Right lobe of liver (tissue), 6 donors: ENCODE measurements around the gene ECHDC3. TPM values are rescaled to one million over a fixed set of nuclear protein-coding genes. Genes with fewer than 3 reads are reported as not detected.
"Not testable (repeated sequence)": the region's sequence is repeated elsewhere in the genome, so short reads cannot be mapped to it uniquely, and the experiment has no call there.

ENCODE experiments used
- ATAC-seq, 4 donors: fragments of 200-7000 bp; cut with Tn5 transposase; one replicate each; pipeline ENCODE4 v1.9.1; 2020; ENCODE audit warnings: mild to moderate bottlenecking in 4 of 4, moderate library complexity in 4 of 4
- DNase-seq, 3 donors: peaks; one replicate each; pipeline ENCODE4 v3.0.0-alpha.2; 2020
- H3K27ac ChIP-seq, 3 donors: fragments of 200-600 bp; one replicate each; pipeline ENCODE4 v1.8.0; 2022
- H3K27me3 ChIP-seq, 2 donors: fragments of 200-600 bp; one replicate each; pipeline ENCODE4 v1.8.0; 2022
- H3K36me3 ChIP-seq, 4 donors: fragments of 200-600 bp; sonication (generic) in 1 of 4; one replicate each; pipeline versions ENCODE4 v1.5.1 to v1.8.0; 2017 to 2022; ENCODE audit warnings: control low read depth in 1 of 4
- H3K4me1 ChIP-seq, 4 donors: fragments of 200-600 bp; sonication (generic) in 1 of 4; one replicate each; pipeline versions ENCODE4 v1.5.1 to v1.8.0; 2017 to 2022; ENCODE audit warnings: control low read depth in 1 of 4
- H3K4me3 ChIP-seq, 3 donors: fragments of 200-600 bp; one replicate each; pipeline ENCODE4 v1.8.0; 2022
- H3K9me3 ChIP-seq, 4 donors: fragments of 200-600 bp; sonication (generic) in 1 of 4; one replicate each; pipeline versions ENCODE4 v1.5.1 to v1.8.0; 2017 to 2022; ENCODE audit warnings: control low read depth in 1 of 4
- POLR2A ChIP-seq: fragments of 450-650 bp; IDR thresholded peaks from one replicate; pipeline ENCODE4 v1.6.1; 2017; ENCODE audit warnings: antibody characterized with exemption, mild to moderate bottlenecking
- WGBS: methylation state at CpG from one replicate; pipeline ENCODE4 v1.1.6; 2018; ENCODE audit warnings: low coverage, low lambda C conversion rate; ENCODE audit not compliant: insufficient coverage; ENCODE audit errors: missing lambda C conversion rate; 5-methylcytosine and 5-hydroxymethylcytosine counted together
- intact Hi-C, 2 donors: fragments of 100-400 bp; cut with DNase I; formaldehyde crosslinking; loops; one replicate each; pipeline versions ENCODE4 v1.11.2 to v1.14.1; 2022
- total RNA-seq, 6 experiments: library from RNA; depleted of rRNA in 2 of 6; stranded (reverse); fragments of >200 nt in 2 of 6; fragmentation: NEBNext Ultra II Directional in 3 of 6; extraction: Animal tissue kit (Norgen Biotek cat#: 25700) in 3 of 6; gene quantifications; one replicate each; pipeline versions ENCODE4 v1.1.0 to v1.2.4, GENCODE V29; 2016 to 2023
- TF ChIP-seq, protein P1 (sequence below), 4 donors: fragments of 200-600 bp in 3 of 4; fragments of 450-650 bp in 1 of 4; IDR thresholded peaks; one replicate each; pipeline versions ENCODE4 v1.5.1 to v1.8.0; 2016 to 2022; ENCODE audit warnings: antibody characterized with exemption in 4 of 4, mild to moderate bottlenecking in 2 of 4
- donor health status: DM: no; HTN: yes; CAD: no.
- donor health status: DM: no; HTN: no; CAD: no.
- donor health status: DM: no; HTN: no; CAD: no.
- donor health status: DM: no; HTN: yes; CAD: no.
- donor health status: DM: no; HTN: yes; CAD: no.

Gene ECHDC3
- total RNA-seq, 6 experiments from 2014 or later = 85.0 to 304 (median 130) TPM

DNA sequence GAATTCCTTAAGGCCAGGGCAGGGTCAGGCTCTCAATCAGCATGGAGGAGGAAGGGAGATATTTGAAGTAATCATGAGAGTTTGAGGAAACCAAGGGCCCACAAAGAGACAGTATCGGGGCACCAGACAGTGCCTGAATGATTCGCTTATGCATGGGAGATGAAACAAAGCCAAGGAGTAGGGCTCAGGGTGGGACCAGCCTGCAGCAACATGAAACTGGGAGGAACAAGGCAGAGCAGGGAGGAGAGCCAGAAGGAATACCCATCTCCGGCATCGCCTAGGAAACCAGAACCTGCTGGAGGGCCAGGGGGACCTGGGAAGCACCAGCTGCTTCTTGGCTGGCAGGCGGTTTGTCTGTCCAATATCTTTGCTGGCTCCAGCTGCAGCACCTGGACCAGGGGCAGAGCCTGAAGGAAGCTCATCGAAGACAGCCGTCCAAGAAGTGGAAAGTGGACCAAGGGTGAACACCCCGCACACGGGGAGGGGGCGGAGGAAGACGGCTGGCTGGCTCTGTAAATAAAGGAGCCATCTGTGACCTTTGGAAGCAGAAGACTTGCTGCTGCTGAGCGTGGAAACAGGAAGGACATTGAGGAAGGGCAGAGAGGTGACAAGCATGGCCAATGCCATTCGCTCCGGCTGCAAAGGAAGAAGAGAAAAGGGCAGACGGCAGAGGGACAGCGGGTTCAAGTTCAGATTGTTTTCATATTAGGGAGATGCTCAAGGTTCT lies 34.4 kb upstream of the ECHDC3 start:
- H3K27me3 ChIP-seq = no peaks in the 10 kb centered on the region
- no peak overlapping the region for H3K4me3 ChIP-seq
- DNase-seq (no peak), ATAC-seq (peak in 3 of 4 donors; percentile 25 to 38 (median 31))
- 52% methylated on average over 12 of the region's 16 CpGs for WGBS
- no peaks in the 10 kb centered on the region for H3K9me3 ChIP-seq
- no peak overlapping the region for H3K27ac ChIP-seq
- peaks cover 0 to 24% (median 10%) of the 10 kb centered on the region in 4 donors for H3K4me1 ChIP-seq
- H3K36me3 ChIP-seq = no peaks in the 10 kb centered on the region
- intact Hi-C loops = no loop called here
- TF ChIP-seq, protein P1, sequence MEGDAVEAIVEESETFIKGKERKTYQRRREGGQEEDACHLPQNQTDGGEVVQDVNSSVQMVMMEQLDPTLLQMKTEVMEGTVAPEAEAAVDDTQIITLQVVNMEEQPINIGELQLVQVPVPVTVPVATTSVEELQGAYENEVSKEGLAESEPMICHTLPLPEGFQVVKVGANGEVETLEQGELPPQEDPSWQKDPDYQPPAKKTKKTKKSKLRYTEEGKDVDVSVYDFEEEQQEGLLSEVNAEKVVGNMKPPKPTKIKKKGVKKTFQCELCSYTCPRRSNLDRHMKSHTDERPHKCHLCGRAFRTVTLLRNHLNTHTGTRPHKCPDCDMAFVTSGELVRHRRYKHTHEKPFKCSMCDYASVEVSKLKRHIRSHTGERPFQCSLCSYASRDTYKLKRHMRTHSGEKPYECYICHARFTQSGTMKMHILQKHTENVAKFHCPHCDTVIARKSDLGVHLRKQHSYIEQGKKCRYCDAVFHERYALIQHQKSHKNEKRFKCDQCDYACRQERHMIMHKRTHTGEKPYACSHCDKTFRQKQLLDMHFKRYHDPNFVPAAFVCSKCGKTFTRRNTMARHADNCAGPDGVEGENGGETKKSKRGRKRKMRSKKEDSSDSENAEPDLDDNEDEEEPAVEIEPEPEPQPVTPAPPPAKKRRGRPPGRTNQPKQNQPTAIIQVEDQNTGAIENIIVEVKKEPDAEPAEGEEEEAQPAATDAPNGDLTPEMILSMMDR (IDR thresholded peaks at IDR 0.05) = no peak
- TF ChIP-seq POLR2A = no peak

DNA sequence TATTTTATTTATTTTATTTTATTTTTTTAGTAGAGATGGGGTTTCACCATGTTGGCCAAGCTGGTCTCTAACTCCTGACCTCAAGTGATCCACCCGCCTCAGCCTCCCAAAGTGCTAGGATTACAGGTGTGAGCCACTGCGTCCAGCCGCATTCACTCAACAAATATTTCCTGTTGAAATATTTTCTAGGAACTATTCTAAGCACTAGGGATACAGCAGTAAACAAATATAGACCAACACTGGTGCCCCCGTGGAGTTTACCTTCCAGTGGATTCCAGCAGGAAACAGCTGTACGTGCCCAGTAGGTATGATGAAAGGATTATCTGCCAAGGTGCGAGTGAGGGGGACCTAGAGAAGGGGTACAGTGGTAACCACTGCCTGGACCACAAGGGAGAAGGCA lies 33.4 kb upstream of the ECHDC3 start:
- intact Hi-C loops, DNase-seq, H3K36me3 ChIP-seq, H3K4me3 ChIP-seq, H3K27me3 ChIP-seq, H3K27ac ChIP-seq, H3K9me3 ChIP-seq: not testable (repeated sequence)
- peak in 3 of 4 donors; percentile 23 to 52 (median 50) for ATAC-seq
- WGBS = 72% methylated on average over 6 of the region's 6 CpGs
- peaks cover 0 to 24% (median 10%) of the 10 kb centered on the region in 4 donors for H3K4me1 ChIP-seq

DNA sequence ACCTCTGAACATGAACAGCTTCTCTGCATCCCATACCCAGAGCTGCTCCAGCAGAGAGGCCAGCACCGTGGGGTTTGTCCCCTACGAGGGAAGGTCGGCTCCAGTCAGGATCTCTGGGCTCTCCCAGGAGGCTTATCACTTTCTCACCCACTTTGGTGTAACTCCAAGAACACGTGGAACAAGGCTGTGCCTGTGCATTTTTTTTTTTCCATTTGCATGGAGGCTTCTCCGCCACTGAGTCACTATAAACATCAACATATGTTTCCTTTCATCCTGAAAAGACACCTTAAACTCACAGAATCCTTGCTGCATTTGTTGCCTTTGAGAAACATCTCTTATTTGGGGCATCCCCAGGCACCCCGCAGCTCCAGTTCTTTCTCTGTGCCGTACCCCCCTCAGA lies 29.4 kb upstream of the ECHDC3 start:
- 63% methylated on average over 4 of the region's 7 CpGs for WGBS
- Histone ChIP-seq H3K4me3 (no peak overlapping the region), H3K27me3 (no peaks in the 10 kb centered on the region), H3K9me3 (no peaks in the 10 kb centered on the region), H3K27ac (no peak overlapping the region), H3K4me1 (peaks cover 0 to 38% (median 17%) of the 10 kb centered on the region in 4 donors), H3K36me3 (no peaks in the 10 kb centered on the region)
- DNase-seq = no peak
- no peak for ATAC-seq
- TF ChIP-seq POLR2A = no peak
- TF ChIP-seq, protein P1 (IDR thresholded peaks at IDR 0.05) = no peak
- intact Hi-C loops = no loop called here

DNA sequence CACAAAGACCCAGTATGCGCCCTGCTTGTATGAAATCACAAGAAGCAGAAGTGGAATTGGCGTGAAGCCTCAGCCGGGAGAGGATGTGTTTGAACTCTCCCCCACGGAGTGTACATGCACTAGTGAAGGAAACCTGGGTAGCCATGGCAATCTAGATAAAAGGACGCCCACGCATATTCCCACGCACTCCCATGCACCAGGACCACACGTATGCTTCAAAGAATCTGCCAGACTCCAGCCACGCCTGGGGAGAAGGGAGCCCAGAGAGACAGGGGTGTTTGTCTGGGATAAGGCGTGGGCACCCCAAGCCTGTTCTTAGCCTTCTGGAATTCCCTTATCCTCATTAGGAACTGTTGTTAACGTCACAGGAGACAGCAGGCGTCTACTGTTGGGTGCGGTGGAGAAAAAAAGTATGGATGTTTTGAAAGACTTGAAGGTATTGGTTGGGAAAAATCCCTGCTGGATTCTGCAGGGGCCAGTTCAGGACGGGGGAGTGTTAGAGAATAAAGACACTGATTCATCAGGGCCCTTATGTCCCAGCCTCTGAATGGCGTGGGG lies 28.9 kb upstream of the ECHDC3 start:
- H3K27me3 ChIP-seq = no peaks in the 10 kb centered on the region
- ATAC-seq (no peak), DNase-seq (no peak)
- H3K27ac ChIP-seq = no peak overlapping the region
- H3K4me3 ChIP-seq = no peak overlapping the region
- no peaks in the 10 kb centered on the region for H3K9me3 ChIP-seq
- intact Hi-C loops = no loop called here
- 60% methylated on average over 9 of the region's 15 CpGs for WGBS
- peaks cover 0 to 38% (median 17%) of the 10 kb centered on the region in 4 donors for H3K4me1 ChIP-seq
- TF ChIP-seq, protein P1 (IDR thresholded peaks at IDR 0.05) = no peak
- no peak for TF ChIP-seq POLR2A
- no peaks in the 10 kb centered on the region for H3K36me3 ChIP-seq

DNA sequence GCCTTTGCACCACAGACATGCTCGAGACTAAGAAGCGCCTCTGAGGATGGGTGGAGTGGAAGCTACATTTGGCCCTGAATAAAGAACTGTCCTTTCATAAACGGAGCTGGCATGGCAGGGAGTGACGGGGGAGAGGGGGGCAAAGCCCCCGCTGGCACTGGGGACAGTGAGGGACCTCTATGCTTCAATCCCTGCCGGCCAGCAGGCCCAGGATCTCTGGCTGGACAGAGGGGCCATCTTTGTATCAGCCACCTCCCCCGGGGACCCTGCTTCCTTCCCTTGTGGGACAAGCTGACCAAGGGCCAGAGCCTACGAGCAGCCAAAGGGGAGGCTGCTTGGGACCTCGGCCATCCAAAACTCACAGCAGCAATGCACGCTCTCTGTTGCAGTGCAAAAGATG lies 28.2 kb upstream of the ECHDC3 start:
- Histone ChIP-seq H3K4me3 (no peak overlapping the region), H3K36me3 (no peaks in the 10 kb centered on the region), H3K27ac (no peak overlapping the region), H3K27me3 (no peaks in the 10 kb centered on the region), H3K9me3 (no peaks in the 10 kb centered on the region), H3K4me1 (peaks cover 0 to 33% (median 16%) of the 10 kb centered on the region in 4 donors)
- no peak for ATAC-seq
- TF ChIP-seq POLR2A = no peak
- TF ChIP-seq, protein P1 (IDR thresholded peaks at IDR 0.05) = no peak
- intact Hi-C loops = no loop called here
- DNase-seq = no peak
- 100% methylated on average over 2 of the region's 10 CpGs for WGBS
